ENCODE measurements around the gene DDIAS.

GRCh38 chr11:82867495-82868082, 33.9 kb upstream of the DDIAS start:
- TF ChIP-seq, protein P1, sequence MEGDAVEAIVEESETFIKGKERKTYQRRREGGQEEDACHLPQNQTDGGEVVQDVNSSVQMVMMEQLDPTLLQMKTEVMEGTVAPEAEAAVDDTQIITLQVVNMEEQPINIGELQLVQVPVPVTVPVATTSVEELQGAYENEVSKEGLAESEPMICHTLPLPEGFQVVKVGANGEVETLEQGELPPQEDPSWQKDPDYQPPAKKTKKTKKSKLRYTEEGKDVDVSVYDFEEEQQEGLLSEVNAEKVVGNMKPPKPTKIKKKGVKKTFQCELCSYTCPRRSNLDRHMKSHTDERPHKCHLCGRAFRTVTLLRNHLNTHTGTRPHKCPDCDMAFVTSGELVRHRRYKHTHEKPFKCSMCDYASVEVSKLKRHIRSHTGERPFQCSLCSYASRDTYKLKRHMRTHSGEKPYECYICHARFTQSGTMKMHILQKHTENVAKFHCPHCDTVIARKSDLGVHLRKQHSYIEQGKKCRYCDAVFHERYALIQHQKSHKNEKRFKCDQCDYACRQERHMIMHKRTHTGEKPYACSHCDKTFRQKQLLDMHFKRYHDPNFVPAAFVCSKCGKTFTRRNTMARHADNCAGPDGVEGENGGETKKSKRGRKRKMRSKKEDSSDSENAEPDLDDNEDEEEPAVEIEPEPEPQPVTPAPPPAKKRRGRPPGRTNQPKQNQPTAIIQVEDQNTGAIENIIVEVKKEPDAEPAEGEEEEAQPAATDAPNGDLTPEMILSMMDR (IDR thresholded peaks at IDR 0.05): peak; percentile 60 to 84 (median 76)
- TF ChIP-seq POLR2A (IDR thresholded peaks at IDR 0.05): no peak

Measured in heart left ventricle (tissue), 13 donors.